Keratinocyte (primary cell): ENCODE data around the gene ZNF576. TPM values are rescaled to one million over a fixed set of nuclear protein-coding genes. Genes with fewer than 3 reads are reported as not detected.
"Not testable (repeated sequence)": the region's sequence is repeated elsewhere in the genome, so short reads cannot be mapped to it uniquely, and the experiment has no call there.

ENCODE experiments used
- DNase-seq: peaks from one replicate; pipeline ENCODE4 v3.0.0-alpha.2; 2011; ENCODE audit warnings: low read depth, missing footprints, low spot score
- FAIRE-seq: peaks from 2 replicates; lab custom pipeline; 2011; peaks lifted over from hg19 to GRCh38; lab: Jason Lieb, UNC
- H2AFZ ChIP-seq: 2 replicates; pipeline ENCODE4 v1.6.0; 2012; ENCODE audit warnings: low read length, control low read depth, inconsistent platforms; ENCODE audit not compliant: control insufficient read depth
- H3K27ac ChIP-seq: 2 replicates; pipeline ENCODE4 v1.5.1; 2011; ENCODE audit warnings: low read length; ENCODE audit not compliant: control insufficient read depth, insufficient read depth
- H3K27me3 ChIP-seq: 3 replicates; pipeline ENCODE4 v1.6.0; 2011; ENCODE audit warnings: low read length; ENCODE audit not compliant: control insufficient read depth, insufficient read depth; ENCODE audit errors: extremely low read depth
- H3K36me3 ChIP-seq, 2 experiments: 2 replicates in 1 of 2; 3 replicates in 1 of 2; pipeline ENCODE4 v1.5.1; 2011; ENCODE audit warnings: low read length in 2 of 2, mild to moderate bottlenecking in 1 of 2; ENCODE audit not compliant: control insufficient read depth in 2 of 2, insufficient read depth in 2 of 2; ENCODE audit errors: extremely low read depth in 1 of 2
- H3K4me1 ChIP-seq: 3 replicates; pipeline ENCODE4 v1.5.1; 2011; ENCODE audit warnings: low read length; ENCODE audit not compliant: control insufficient read depth, insufficient read depth; ENCODE audit errors: extremely low read depth
- H3K4me2 ChIP-seq: 3 replicates; pipeline ENCODE4 v1.6.0; 2011; ENCODE audit warnings: low read depth, low read length; ENCODE audit not compliant: control insufficient read depth, insufficient read depth; ENCODE audit errors: extremely low read depth
- H3K4me3 ChIP-seq, 3 experiments: fragments of 200-600 bp in 1 of 3; sonication (generic) in 1 of 3; 2 replicates in 2 of 3; 3 replicates in 1 of 3; pipeline ENCODE4 v1.5.1; 2011 to 2016; ENCODE audit warnings: low read length in 3 of 3, mild to moderate bottlenecking in 3 of 3, control low read depth in 2 of 3, inconsistent platforms in 1 of 3, low read depth in 1 of 3, mixed read lengths in 1 of 3, mixed run types in 1 of 3, moderate library complexity in 1 of 3; ENCODE audit not compliant: control insufficient read depth in 2 of 3, insufficient read depth in 2 of 3; ENCODE audit errors: extremely low read depth in 1 of 3
- H3K79me2 ChIP-seq: 2 replicates; pipeline ENCODE4 v1.6.0; 2012; ENCODE audit warnings: low read length; ENCODE audit not compliant: control insufficient read depth, insufficient read depth
- H3K9ac ChIP-seq: 3 replicates; pipeline ENCODE4 v1.6.0; 2011; ENCODE audit warnings: low read length; ENCODE audit not compliant: control insufficient read depth, insufficient read depth; ENCODE audit errors: extremely low read depth
- H3K9me1 ChIP-seq: 3 replicates; pipeline ENCODE4 v1.6.0; 2011; ENCODE audit warnings: low read length; ENCODE audit not compliant: control insufficient read depth, insufficient read depth; ENCODE audit errors: extremely low read depth
- H3K9me3 ChIP-seq: 2 replicates; pipeline ENCODE4 v1.5.1; 2012; ENCODE audit warnings: low read depth, low read length; ENCODE audit not compliant: control insufficient read depth
- H4K20me1 ChIP-seq: 3 replicates; pipeline ENCODE4 v1.6.0; 2011; ENCODE audit warnings: low read length; ENCODE audit not compliant: control insufficient read depth, insufficient read depth; ENCODE audit errors: extremely low read depth
- EZH2 ChIP-seq: IDR thresholded peaks from one replicate; pipeline ENCODE4 v1.6.1; 2012; ENCODE audit warnings: inconsistent platforms, mild to moderate bottlenecking, low read length, moderate library complexity
- dilution Hi-C: fragments of 300-500 bp; cut with MboI; formaldehyde crosslinking; loops from one replicate; pipeline ENCODE4 v1.7.0; 2020; ENCODE audit warnings: low sequenced_read_pairs; ENCODE audit not compliant: extremely low pct_ligation_motif_present
- polyA minus RNA-seq, 3 experiments: library from RNA; depleted of rRNA, polyadenylated mRNA; stranded (reverse); fragments of >200 nt; gene quantifications; 1 replicate in 1 of 3; 2 replicates in 1 of 3; 3 replicates in 1 of 3; pipeline ENCODE4 v1.2.3, GENCODE V29; 2011
- polyA plus RNA-seq, 5 experiments: library from polyadenylated mRNA; depleted of rRNA in 3 of 5; stranded (reverse) in 3 of 5; stranded (forward) in 1 of 5; unstranded in 1 of 5; fragments of >200 nt; gene quantifications; 1 replicate in 1 of 5; 2 replicates in 3 of 5; 3 replicates in 1 of 5; pipeline versions ENCODE4 v1.2.1 to v1.2.3, GENCODE V29; 2011 to 2012; ENCODE audit warnings: missing spikeins in 2 of 5, low read depth in 1 of 5, low replicate concordance in 1 of 5
- TF ChIP-seq, protein P1 (sequence below), 3 experiments: IDR thresholded peaks in 1 of 3; conservative IDR thresholded peaks in 1 of 3; optimal IDR thresholded peaks in 1 of 3; 2 replicates in 2 of 3; 3 replicates in 1 of 3; pipeline versions ENCODE3 to v1.5.1; 2011; ENCODE audit warnings: low read length in 3 of 3, mild to moderate bottlenecking in 3 of 3, moderate library complexity in 2 of 3, control low read depth in 1 of 3, inconsistent platforms in 1 of 3; ENCODE audit not compliant: insufficient read depth in 2 of 3; ENCODE audit errors: extremely low read depth in 1 of 3

The ZNF576 gene, protein sequence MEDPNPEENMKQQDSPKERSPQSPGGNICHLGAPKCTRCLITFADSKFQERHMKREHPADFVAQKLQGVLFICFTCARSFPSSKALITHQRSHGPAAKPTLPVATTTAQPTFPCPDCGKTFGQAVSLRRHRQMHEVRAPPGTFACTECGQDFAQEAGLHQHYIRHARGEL
- polyA plus RNA-seq, result 6.4 to 10.6 TPM (median 8.3 TPM) in 3 replicates
- polyA plus RNA-seq (2011; ENCODE audit: low read depth), result 5.2 TPM
- polyA plus RNA-seq (2011; cell fraction: cytosol; rRNA removed), result 8.0 and 13.6 TPM in 2 replicates
- polyA plus RNA-seq (2011; cell fraction: nucleus; rRNA removed), result 5.0 and 8.7 TPM in 2 replicates
- polyA plus RNA-seq (2012; ENCODE audit: low replicate concordance), result 8.5 and 11.8 TPM in 2 replicates
- 4.3 to 7.6 TPM (median 5.7 TPM) in 3 replicates for polyA minus RNA-seq
- polyA minus RNA-seq (2011; cell fraction: cytosol; rRNA and poly(A)+ RNA removed), result 4.2 TPM
- polyA minus RNA-seq (2011; cell fraction: nucleus; rRNA and poly(A)+ RNA removed), result 3.9 and 4.9 TPM in 2 replicates

DNA sequence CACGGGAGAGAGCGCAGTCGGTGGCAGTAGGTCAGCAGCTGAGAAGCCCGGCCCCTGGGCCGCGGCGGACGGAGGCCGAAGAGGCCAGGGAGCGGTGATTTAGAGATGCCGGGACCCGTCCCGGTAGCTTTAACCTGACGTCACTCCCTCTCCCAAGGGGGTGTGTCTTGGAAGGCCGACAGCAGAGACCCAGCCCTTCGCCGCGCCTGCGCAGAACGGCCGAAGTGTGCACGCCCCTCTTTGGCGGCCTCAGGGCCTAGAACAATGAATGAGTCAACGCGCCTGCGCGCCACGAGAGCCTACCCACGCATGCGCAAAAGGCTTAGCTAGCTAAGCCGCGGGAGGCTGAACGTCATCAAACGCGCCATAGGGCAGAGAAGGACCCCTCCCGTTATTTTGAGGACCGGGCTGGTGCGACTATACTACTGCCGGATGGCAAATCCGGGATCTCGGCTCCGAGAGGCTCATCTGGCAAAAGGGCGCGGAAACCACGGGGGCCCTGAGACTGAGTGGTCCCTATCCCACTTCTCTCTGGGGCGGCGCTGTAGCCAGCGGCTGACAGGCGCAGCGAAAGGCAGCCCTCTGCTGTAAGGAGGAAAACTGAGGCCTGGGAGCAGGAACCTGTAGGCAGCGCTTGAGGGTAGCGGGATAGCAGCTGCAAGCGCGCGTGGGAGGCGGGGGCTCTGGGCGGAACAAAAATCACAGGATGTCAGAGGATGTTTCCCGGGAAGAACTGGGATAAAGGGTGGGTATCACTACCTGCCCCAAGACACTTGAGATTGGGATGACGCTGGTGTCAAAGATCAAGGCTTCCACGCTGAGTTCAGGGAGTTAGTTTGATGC is at the start of gene ZNF576, which contains the start of gene IRGQ:
Gene ZNF576, plus strand, starts transcription at position 597 of the 843 bp plus-strand sequence. CDS start 514 bp downstream, outside the sequence.
Gene IRGQ, minus strand, starts transcription at position 136 of the 843 bp plus-strand sequence. CDS start 796 bp downstream, outside the sequence.
- Histone ChIP-seq H2AFZ (peak within 1 kb of the TSS; percentile 85), H3K4me3 (peak within 1 kb of the TSS; percentile 70 to 96 (median 96)), H3K9ac (peak within 1 kb of the TSS; percentile 99), H3K4me1 (peaks cover 24% of the 10 kb centered on the region), H3K36me3 (peaks cover 23 to 48% of the 10 kb centered on the region in 2 experiments), H3K27ac (peak within 1 kb of the TSS; percentile 99), H3K27me3 (no peaks in the 10 kb centered on the region), H3K79me2 (peaks cover 63% of the 10 kb centered on the region), H4K20me1 (peaks cover 5% of the 10 kb centered on the region), H3K9me3 (no peaks in the 10 kb centered on the region), H3K4me2 (peak within 1 kb of the TSS; percentile 93), H3K9me1 (no peaks in the 10 kb centered on the region)
- FAIRE-seq (peak; percentile 94), DNase-seq (peak; percentile 99)
- TF ChIP-seq, protein P1, sequence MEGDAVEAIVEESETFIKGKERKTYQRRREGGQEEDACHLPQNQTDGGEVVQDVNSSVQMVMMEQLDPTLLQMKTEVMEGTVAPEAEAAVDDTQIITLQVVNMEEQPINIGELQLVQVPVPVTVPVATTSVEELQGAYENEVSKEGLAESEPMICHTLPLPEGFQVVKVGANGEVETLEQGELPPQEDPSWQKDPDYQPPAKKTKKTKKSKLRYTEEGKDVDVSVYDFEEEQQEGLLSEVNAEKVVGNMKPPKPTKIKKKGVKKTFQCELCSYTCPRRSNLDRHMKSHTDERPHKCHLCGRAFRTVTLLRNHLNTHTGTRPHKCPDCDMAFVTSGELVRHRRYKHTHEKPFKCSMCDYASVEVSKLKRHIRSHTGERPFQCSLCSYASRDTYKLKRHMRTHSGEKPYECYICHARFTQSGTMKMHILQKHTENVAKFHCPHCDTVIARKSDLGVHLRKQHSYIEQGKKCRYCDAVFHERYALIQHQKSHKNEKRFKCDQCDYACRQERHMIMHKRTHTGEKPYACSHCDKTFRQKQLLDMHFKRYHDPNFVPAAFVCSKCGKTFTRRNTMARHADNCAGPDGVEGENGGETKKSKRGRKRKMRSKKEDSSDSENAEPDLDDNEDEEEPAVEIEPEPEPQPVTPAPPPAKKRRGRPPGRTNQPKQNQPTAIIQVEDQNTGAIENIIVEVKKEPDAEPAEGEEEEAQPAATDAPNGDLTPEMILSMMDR (optimal IDR thresholded peaks at IDR 0.05 in 1 of 3, IDR thresholded peaks at IDR 0.05 in 1 of 3, conservative IDR thresholded peaks at IDR 0.05 in 1 of 3; ENCODE audit: extremely low read depth in 1 of 3, insufficient read depth in 2 of 3, low read length in 3 of 3), result no peak
- TF ChIP-seq EZH2, result no peak
- dilution Hi-C loops, result no loop called here

DNA sequence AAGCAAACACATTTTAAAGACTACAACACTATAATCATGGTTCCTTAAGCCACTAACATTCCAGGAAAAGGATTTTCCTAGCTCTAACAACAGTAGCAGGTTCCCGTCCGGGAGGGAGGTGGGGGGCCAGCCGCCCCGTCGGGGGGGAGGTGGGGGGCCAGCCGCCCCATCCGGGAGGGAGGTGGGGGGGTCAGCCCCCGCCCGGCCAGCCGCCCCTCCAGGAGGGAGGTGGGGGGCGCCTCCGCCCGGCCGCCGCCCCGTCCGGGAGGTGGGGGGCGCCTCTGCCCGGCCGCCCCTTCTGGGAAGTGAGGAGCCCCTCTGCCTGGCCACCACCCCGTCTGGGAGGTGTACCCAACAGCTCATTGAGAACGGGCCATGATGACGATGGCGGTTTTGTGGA is 48.5 kb upstream of the ZNF576 start:
- peaks cover 16 to 20% of the 10 kb centered on the region in 2 experiments for H3K36me3 ChIP-seq
- H3K9ac ChIP-seq, dilution Hi-C loops, H3K4me3 ChIP-seq, H3K27ac ChIP-seq, H3K4me1 ChIP-seq, H3K9me3 ChIP-seq, H3K4me2 ChIP-seq, DNase-seq, H4K20me1 ChIP-seq, H3K27me3 ChIP-seq, H3K9me1 ChIP-seq, H3K79me2 ChIP-seq, H2AFZ ChIP-seq, FAIRE-seq: not testable (repeated sequence)
